GM23338 (cell line): ENCODE results near the gene NOTCH1. TPM values are rescaled to one million over a fixed set of nuclear protein-coding genes. Genes with fewer than 3 reads are reported as not detected.

Experiments
- ATAC-seq: fragments of 200-7000 bp; cut with Tn5 transposase; 3 replicates; pipeline ENCODE4 v1.9.1; 2020
- DNase-seq: peaks from one replicate; pipeline ENCODE4 v3.0.0-alpha.2; 2015; ENCODE audit warnings: low spot score
- H2AFZ ChIP-seq: fragments of 200-600 bp; sonication (generic); 2 replicates; pipeline ENCODE4 v1.8.0; 2016; ENCODE audit warnings: antibody characterized with exemption, mild to moderate bottlenecking, moderate library complexity
- H3F3A ChIP-seq: fragments of 200-600 bp; sonication (generic); replicated peaks from 2 replicates; pipeline ENCODE4 v1.8.0; 2017; ENCODE audit warnings: antibody characterized with exemption, mixed run types, low read depth
- H3K27ac ChIP-seq: fragments of 200-600 bp; sonication (generic); 2 replicates; pipeline ENCODE4 v1.6.1; 2016; ENCODE audit warnings: low read depth
- H3K27me3 ChIP-seq: fragments of 200-600 bp; sonication (generic); 2 replicates; pipeline ENCODE4 v1.8.0; 2016; ENCODE audit warnings: mild to moderate bottlenecking, mixed run types, moderate library complexity; ENCODE audit not compliant: insufficient read depth
- H3K36me3 ChIP-seq: fragments of 200-600 bp; sonication (generic); 2 replicates; pipeline ENCODE4 v1.8.0; 2016; ENCODE audit warnings: mild to moderate bottlenecking; ENCODE audit not compliant: insufficient read depth
- H3K4me1 ChIP-seq: fragments of 200-600 bp; sonication (generic); 2 replicates; pipeline ENCODE4 v1.8.0; 2016; ENCODE audit warnings: mild to moderate bottlenecking, moderate library complexity; ENCODE audit not compliant: insufficient read depth
- H3K4me2 ChIP-seq: fragments of 200-600 bp; sonication (generic); 2 replicates; pipeline ENCODE4 v1.7.1; 2017; ENCODE audit warnings: mixed run types
- H3K4me3 ChIP-seq: fragments of 200-600 bp; sonication (generic); 2 replicates; pipeline ENCODE4 v1.6.1; 2016; ENCODE audit warnings: mixed run types
- H3K79me2 ChIP-seq: fragments of 200-600 bp; sonication (generic); replicated peaks from 2 replicates; pipeline ENCODE4 v1.8.0; 2017; ENCODE audit warnings: mild to moderate bottlenecking; ENCODE audit not compliant: insufficient read depth
- H3K9me2 ChIP-seq: fragments of 200-600 bp; sonication (generic); 2 replicates; pipeline ENCODE4 v1.8.0; 2017; ENCODE audit not compliant: insufficient read depth
- H4K20me1 ChIP-seq: fragments of 200-600 bp; sonication (generic); replicated peaks from 2 replicates; pipeline ENCODE4 v1.8.0; 2017; ENCODE audit warnings: mild to moderate bottlenecking; ENCODE audit not compliant: insufficient read depth
- H3K27ac Mint-ChIP-seq: 2 replicates; pipeline ENCODE4 v1.8.0; 2020; ENCODE audit warnings: inconsistent platforms, mild to moderate bottlenecking, moderate library complexity, mixed read lengths
- H3K27me3 Mint-ChIP-seq: 3 replicates; pipeline ENCODE4 v1.8.0; 2022; ENCODE audit warnings: low read depth, mild to moderate bottlenecking, moderate library complexity, mixed read lengths, inconsistent platforms; ENCODE audit not compliant: insufficient read depth, poor library complexity
- H3K36me3 Mint-ChIP-seq: 3 replicates; pipeline ENCODE4 v1.8.0; 2021; ENCODE audit warnings: low read depth, mild to moderate bottlenecking, inconsistent platforms, moderate library complexity, mixed read lengths
- H3K4me1 Mint-ChIP-seq: 3 replicates; pipeline ENCODE4 v1.8.0; 2020; ENCODE audit warnings: mild to moderate bottlenecking, inconsistent platforms, mixed read lengths
- H3K4me3 Mint-ChIP-seq: 3 replicates; pipeline ENCODE4 v1.8.0; 2021; ENCODE audit warnings: moderate library complexity, mild to moderate bottlenecking, inconsistent platforms, mixed read lengths
- H3K9me3 Mint-ChIP-seq: 3 replicates; pipeline ENCODE4 v1.8.0; 2020; ENCODE audit warnings: moderate library complexity, mild to moderate bottlenecking, inconsistent platforms, mixed read lengths
- CREB1 ChIP-seq: fragments of 250-450 bp; sonication (Bioruptor Pico); IDR thresholded peaks from 2 replicates; pipeline ENCODE4 v1.5.0; 2020; ENCODE audit warnings: low read depth, mild to moderate bottlenecking, moderate library complexity
- ETS1 ChIP-seq: IDR thresholded peaks from 2 replicates; pipeline ENCODE4 v1.6.1; 2016; ENCODE audit warnings: antibody characterized with exemption
- EZH2 ChIP-seq: fragments of 200-600 bp; sonication (generic); IDR thresholded peaks from one replicate; pipeline ENCODE4 v1.8.0; 2017; ENCODE audit warnings: antibody characterized with exemption, mild to moderate bottlenecking, low read depth; ENCODE audit not compliant: unreplicated experiment
- EZH2phosphoT487 ChIP-seq: fragments of 200-600 bp; sonication (generic); IDR thresholded peaks from one replicate; pipeline ENCODE4 v1.8.1; 2018; ENCODE audit warnings: antibody characterized with exemption; ENCODE audit not compliant: unreplicated experiment
- POLR2AphosphoS5 ChIP-seq: IDR thresholded peaks from 2 replicates; pipeline ENCODE4 v1.6.1; 2016; ENCODE audit warnings: antibody characterized with exemption, low read depth
- polyA plus RNA-seq: library from polyadenylated mRNA; unstranded; fragments of >200 nt; fragmentation: Nextera tagmentation; extraction: Ambion mirVana; gene quantifications from 2 replicates; pipeline ENCODE4 v1.2.1, GENCODE V29; 2016
- total RNA-seq: library from RNA; depleted of rRNA; stranded (reverse); fragments of >200 nt; shearing (Covaris generic); gene quantifications from 2 replicates; pipeline ENCODE4 v1.2.3, GENCODE V29; 2014
- TF ChIP-seq, protein P1 (sequence below), 2 experiments: fragments of 200-600 bp in 1 of 2; sonication (generic) in 1 of 2; conservative IDR thresholded peaks; 2 replicates each; pipeline versions ENCODE4 v1.5.1 to v1.6.1; 2016 to 2017; ENCODE audit warnings: antibody characterized with exemption in 2 of 2, low read depth in 2 of 2, mild to moderate bottlenecking in 2 of 2, moderate library complexity in 1 of 2
- TF ChIP-seq, protein P2 (sequence below): fragments of 250-450 bp; sonication (Bioruptor Pico); IDR thresholded peaks from 2 replicates; pipeline ENCODE4 v1.5.0; 2020; ENCODE audit warnings: mild to moderate bottlenecking, moderate library complexity

Gene NOTCH1
- total and polyA plus RNA-seq, 2 experiments from 2014 or later, result 9.9 to 97.2 TPM

DNA sequence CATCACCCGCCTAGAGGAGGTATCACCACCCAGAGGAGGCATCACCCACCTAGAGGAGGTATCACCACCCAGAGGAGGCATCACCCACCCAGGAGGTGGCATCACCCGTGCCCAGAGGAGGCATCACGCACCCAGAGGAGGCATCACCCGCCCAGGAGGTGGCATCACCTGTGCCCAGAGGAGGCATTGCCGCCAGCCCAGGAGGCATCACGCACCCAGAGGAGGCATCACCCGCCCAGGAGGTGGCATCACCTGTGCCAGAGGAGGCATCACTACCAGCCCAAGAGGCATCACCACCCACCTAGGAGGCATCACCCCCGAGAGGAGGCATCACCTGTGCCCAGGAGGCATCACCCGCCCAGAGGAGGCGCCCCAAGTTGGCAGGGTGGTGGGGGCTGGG, 2.6 kb downstream of the NOTCH1 start:
- H3F3A ChIP-seq, result no peaks in the 10 kb centered on the region
- Mint-ChIP-seq H3K4me1 (peaks cover 55% of the 10 kb centered on the region), H3K27ac (no peak overlapping the region), H3K4me3 (peak overlapping the region; percentile 51), H3K9me3 (no peaks in the 10 kb centered on the region), H3K36me3 (peaks cover 23% of the 10 kb centered on the region), H3K27me3 (peaks cover 10% of the 10 kb centered on the region)
- peaks cover 3% of the 10 kb centered on the region; the same call in 1 of the 2 replicates for H3K4me1 ChIP-seq
- H3K4me2 ChIP-seq, result no peak overlapping the region
- H3K79me2 ChIP-seq, result peaks cover 66% of the 10 kb centered on the region
- no peaks in the 10 kb centered on the region for H3K36me3 ChIP-seq
- ATAC-seq (no peak), DNase-seq (no peak)
- TF ChIP-seq, protein P1, sequence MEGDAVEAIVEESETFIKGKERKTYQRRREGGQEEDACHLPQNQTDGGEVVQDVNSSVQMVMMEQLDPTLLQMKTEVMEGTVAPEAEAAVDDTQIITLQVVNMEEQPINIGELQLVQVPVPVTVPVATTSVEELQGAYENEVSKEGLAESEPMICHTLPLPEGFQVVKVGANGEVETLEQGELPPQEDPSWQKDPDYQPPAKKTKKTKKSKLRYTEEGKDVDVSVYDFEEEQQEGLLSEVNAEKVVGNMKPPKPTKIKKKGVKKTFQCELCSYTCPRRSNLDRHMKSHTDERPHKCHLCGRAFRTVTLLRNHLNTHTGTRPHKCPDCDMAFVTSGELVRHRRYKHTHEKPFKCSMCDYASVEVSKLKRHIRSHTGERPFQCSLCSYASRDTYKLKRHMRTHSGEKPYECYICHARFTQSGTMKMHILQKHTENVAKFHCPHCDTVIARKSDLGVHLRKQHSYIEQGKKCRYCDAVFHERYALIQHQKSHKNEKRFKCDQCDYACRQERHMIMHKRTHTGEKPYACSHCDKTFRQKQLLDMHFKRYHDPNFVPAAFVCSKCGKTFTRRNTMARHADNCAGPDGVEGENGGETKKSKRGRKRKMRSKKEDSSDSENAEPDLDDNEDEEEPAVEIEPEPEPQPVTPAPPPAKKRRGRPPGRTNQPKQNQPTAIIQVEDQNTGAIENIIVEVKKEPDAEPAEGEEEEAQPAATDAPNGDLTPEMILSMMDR (conservative IDR thresholded peaks at IDR 0.05; ENCODE audit: low read depth in 2 of 2), result no peak
- no peak for TF ChIP-seq POLR2AphosphoS5
- H3K27me3 ChIP-seq, result no peaks in the 10 kb centered on the region
- H4K20me1 ChIP-seq, result peaks cover 25% of the 10 kb centered on the region
- H3K27ac ChIP-seq, result no peak overlapping the region
- H3K9me2 ChIP-seq, result no peaks in the 10 kb centered on the region
- H2AFZ ChIP-seq, result no peak overlapping the region
- no peak overlapping the region for H3K4me3 ChIP-seq

DNA sequence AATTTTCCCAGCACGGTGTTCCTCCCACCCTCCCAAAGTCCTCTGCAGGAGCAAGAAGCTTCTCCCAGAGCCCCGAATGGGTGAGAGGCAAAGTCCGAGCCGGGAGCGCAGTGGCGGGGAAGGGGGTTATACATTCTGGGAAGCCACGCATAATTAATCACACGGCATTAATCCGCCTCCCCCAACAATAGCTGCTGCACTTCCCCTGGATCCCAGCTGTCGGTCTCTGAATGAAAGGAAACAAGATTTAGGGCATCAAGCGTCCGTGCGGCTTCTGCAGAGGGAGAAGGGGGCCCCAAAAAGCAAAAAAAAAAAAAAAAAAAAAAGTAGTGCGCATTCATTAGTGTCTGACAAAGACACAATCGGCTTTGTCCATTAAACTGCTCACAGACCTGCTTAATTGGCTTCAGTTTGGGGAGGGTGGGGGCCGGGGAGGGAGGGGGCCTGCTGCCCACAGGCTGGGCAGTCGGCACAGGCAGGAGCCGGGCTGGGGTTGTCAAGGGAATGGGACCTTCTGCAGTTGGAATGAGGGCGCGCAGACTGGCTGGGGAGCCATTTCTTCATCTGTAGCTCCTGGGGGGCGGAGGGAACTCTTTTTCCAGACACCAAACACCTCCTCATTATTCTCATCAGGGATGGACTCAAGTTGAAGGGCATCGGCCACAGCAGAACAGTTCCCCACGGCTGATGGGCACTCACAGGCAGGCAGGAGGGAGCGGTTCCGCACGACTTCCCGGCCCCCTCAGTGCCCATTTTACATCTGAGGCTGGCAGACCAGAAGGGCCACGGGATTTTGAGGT, 3.4 kb downstream of the NOTCH1 start:
- Mint-ChIP-seq H3K27me3 (peaks cover 7% of the 10 kb centered on the region), H3K9me3 (no peaks in the 10 kb centered on the region), H3K27ac (no peak overlapping the region), H3K4me1 (peaks cover 46% of the 10 kb centered on the region), H3K36me3 (peaks cover 25% of the 10 kb centered on the region), H3K4me3 (peak overlapping the region; percentile 4; the same call in 1 of the 3 replicates)
- H3K27ac ChIP-seq, result no peak overlapping the region
- peaks cover 70% of the 10 kb centered on the region for H3K79me2 ChIP-seq
- H3K4me2 ChIP-seq, result no peak overlapping the region
- H3K4me1 ChIP-seq, result peaks cover 3% of the 10 kb centered on the region; the same call in 1 of the 2 replicates
- DNase-seq, result no peak
- H3K36me3 ChIP-seq, result no peaks in the 10 kb centered on the region
- no peak overlapping the region for H3K4me3 ChIP-seq
- peaks cover 25% of the 10 kb centered on the region for H4K20me1 ChIP-seq
- no peaks in the 10 kb centered on the region for H3K9me2 ChIP-seq
- H2AFZ ChIP-seq, result no peak overlapping the region
- ATAC-seq, result no peak
- H3K27me3 ChIP-seq, result no peaks in the 10 kb centered on the region
- H3F3A ChIP-seq, result no peaks in the 10 kb centered on the region; the same call in 1 of the 2 replicates
- no peak for TF ChIP-seq ETS1
- no peak for TF ChIP-seq EZH2
- TF ChIP-seq CREB1 (CRISPR knock-in tag), result no peak
- TF ChIP-seq EZH2phosphoT487, result no peak
- TF ChIP-seq, protein P1 (conservative IDR thresholded peaks at IDR 0.05; ENCODE audit: low read depth in 2 of 2), result no peak
- TF ChIP-seq POLR2AphosphoS5, result no peak
- TF ChIP-seq, protein P2, sequence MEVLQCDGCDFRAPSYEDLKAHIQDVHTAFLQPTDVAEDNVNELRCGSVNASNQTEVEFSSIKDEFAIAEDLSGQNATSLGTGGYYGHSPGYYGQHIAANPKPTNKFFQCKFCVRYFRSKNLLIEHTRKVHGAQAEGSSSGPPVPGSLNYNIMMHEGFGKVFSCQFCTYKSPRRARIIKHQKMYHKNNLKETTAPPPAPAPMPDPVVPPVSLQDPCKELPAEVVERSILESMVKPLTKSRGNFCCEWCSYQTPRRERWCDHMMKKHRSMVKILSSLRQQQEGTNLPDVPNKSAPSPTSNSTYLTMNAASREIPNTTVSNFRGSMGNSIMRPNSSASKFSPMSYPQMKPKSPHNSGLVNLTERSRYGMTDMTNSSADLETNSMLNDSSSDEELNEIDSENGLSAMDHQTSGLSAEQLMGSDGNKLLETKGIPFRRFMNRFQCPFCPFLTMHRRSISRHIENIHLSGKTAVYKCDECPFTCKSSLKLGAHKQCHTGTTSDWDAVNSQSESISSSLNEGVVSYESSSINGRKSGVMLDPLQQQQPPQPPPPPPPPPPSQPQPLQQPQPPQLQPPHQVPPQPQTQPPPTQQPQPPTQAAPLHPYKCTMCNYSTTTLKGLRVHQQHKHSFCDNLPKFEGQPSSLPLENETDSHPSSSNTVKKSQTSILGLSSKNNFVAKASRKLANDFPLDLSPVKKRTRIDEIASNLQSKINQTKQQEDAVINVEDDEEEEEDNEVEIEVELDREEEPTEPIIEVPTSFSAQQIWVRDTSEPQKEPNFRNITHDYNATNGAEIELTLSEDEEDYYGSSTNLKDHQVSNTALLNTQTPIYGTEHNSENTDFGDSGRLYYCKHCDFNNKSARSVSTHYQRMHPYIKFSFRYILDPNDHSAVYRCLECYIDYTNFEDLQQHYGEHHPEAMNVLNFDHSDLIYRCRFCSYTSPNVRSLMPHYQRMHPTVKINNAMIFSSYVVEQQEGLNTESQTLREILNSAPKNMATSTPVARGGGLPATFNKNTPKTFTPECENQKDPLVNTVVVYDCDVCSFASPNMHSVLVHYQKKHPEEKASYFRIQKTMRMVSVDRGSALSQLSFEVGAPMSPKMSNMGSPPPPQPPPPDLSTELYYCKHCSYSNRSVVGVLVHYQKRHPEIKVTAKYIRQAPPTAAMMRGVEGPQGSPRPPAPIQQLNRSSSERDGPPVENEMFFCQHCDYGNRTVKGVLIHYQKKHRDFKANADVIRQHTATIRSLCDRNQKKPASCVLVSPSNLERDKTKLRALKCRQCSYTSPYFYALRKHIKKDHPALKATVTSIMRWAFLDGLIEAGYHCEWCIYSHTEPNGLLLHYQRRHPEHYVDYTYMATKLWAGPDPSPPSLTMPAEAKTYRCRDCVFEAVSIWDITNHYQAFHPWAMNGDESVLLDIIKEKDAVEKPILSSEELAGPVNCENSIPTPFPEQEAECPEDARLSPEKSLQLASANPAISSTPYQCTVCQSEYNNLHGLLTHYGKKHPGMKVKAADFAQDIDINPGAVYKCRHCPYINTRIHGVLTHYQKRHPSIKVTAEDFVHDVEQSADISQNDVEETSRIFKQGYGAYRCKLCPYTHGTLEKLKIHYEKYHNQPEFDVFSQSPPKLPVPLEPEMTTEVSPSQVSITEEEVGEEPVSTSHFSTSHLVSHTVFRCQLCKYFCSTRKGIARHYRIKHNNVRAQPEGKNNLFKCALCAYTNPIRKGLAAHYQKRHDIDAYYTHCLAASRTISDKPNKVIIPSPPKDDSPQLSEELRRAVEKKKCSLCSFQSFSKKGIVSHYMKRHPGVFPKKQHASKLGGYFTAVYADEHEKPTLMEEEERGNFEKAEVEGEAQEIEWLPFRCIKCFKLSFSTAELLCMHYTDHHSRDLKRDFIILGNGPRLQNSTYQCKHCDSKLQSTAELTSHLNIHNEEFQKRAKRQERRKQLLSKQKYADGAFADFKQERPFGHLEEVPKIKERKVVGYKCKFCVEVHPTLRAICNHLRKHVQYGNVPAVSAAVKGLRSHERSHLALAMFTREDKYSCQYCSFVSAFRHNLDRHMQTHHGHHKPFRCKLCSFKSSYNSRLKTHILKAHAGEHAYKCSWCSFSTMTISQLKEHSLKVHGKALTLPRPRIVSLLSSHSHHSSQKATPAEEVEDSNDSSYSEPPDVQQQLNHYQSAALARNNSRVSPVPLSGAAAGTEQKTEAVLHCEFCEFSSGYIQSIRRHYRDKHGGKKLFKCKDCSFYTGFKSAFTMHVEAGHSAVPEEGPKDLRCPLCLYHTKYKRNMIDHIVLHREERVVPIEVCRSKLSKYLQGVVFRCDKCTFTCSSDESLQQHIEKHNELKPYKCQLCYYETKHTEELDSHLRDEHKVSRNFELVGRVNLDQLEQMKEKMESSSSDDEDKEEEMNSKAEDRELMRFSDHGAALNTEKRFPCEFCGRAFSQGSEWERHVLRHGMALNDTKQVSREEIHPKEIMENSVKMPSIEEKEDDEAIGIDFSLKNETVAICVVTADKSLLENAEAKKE (CRISPR knock-in tag), result no peak
